T-helper 2 cell treated with Interferon-gamma antibody and Interleukin-4, amounts not matched to agents 100 ng/mL and 5 ng/mL, for 36 hours (primary cell): ENCODE results near the gene LYRM2. TPM values are rescaled to one million over a fixed set of nuclear protein-coding genes. Genes with fewer than 3 reads are reported as not detected.

Source experiments
- intact Hi-C: fragments of 100-400 bp; cut with micrococcal nuclease; formaldehyde crosslinking; loops from one replicate; pipeline ENCODE4 v1.15.1; 2023
- total RNA-seq: library from RNA; stranded (reverse); gene quantifications from 2 replicates; pipeline ENCODE4 v1.2.3, GENCODE V29; 2022

LYRM2 gene
- total RNA-seq, 1 donor from 2014 or later, result 31.0 TPM

- intact Hi-C loops, result no loop called here
Measured at GRCh38 chr6:89562093-89562973, 76.2 kb downstream of the LYRM2 start.

GRCh38 chr6:89559487-89559886 lies 79.1 kb downstream of the LYRM2 start:
- intact Hi-C loops, result no loop called here

DNA sequence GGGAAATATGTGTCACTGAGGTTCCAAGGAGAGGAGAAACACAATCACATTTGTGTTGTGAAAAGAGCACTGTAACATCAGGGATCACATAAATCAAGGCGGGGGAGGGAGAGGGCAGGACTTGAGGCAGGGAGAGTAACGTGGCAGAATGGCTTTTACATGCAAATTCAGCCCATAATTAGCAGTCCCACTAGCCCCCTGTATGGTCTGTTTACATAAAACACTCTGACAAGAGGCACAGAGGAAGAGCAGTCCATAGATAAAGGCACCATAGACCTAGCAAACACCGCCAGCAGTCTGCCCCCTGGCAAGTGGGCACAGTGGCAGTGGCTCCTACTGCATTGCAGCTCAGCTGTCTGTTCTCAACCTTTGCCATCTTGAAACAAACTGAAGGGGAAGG lies 82.7 kb downstream of the LYRM2 start:
- intact Hi-C loops, result no loop called here

- intact Hi-C loops, result no loop called here
Measured at GRCh38 chr6:89555031-89555430, 83.5 kb downstream of the LYRM2 start.

DNA sequence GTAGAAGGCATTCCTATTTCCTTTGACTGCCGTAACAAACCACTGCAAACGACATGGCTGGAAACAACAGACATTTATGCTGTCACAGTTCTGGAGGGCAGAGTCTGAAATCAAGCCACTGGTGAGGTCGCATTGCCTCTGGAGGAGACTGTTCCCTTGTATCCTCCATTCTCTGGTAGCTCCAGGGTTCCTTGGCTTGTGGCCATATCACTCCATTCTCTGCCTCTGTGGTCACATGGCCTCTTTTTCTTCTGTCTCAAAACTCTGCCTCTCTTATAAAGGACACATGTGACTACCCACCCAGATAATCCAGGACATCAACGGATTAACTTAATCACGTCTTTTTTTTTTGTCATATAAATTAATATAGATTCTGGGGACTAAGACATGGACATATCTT lies 84.4 kb downstream of the LYRM2 start:
- intact Hi-C loops, result no loop called here

GRCh38 chr6:89553431-89553830 lies 85.1 kb downstream of the LYRM2 start:
- intact Hi-C loops, result no loop called here

GRCh38 chr6:89547281-89547680 lies 91.3 kb downstream of the LYRM2 start:
- intact Hi-C loops, result no loop called here

DNA sequence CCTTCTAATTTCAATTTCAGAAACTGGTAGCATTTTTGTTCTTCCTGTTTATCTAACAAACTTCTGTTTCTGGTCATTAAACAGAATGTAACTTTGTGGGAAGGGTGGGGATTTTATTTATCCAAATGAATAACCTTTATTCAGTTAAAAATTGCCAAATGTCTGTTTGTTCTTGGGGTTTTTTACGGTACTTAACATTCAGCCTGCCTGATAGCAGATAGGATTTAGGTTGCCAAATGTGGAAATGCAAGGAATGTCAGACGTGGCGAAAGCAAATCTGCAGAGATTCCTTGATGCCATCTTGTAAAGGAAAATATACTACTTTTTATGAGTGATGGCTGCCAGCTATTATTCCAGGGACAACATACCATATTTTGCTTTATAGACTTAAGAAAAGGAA lies 95.7 kb downstream of the LYRM2 start:
- intact Hi-C loops, result no loop called here

DNA sequence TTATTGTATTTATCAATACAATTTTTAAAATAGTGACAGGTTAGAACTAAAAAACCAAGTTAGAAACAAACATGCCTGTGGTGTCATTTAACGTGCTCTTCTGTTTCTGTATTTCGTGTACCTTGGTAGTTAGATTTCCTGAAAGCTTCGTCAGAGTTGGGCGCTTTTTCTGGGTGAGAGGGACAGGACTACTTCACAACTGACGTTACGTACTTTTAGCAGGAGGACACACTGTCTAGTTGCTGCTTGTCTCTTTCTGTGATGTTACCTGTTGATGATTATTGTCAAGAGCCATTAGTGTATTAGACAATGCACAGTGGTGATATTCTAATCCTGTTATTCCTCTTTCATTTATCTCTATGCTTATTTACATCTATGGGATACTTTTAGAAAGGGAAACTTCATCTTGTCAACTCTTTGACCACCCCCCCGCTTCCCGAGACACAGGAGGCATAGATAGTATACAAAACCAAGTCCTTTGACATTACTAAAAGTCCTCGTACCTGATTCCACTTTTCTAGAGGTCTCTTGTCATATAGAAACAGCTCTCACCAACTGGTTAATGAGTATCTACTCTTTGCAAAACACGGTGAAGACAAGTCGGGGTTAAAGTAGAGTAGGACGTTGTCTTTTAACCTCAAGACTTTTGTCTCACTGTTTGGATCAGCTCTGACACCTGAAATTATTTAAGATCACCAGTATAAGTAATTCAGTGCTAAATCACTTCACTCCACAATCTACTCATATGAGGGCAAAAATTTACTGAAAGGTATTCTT lies 96.3 kb downstream of the LYRM2 start:
- intact Hi-C loops, result no loop called here

GRCh38 chr6:89539779-89540178 lies 98.8 kb downstream of the LYRM2 start:
- intact Hi-C loops, result no loop called here

DNA sequence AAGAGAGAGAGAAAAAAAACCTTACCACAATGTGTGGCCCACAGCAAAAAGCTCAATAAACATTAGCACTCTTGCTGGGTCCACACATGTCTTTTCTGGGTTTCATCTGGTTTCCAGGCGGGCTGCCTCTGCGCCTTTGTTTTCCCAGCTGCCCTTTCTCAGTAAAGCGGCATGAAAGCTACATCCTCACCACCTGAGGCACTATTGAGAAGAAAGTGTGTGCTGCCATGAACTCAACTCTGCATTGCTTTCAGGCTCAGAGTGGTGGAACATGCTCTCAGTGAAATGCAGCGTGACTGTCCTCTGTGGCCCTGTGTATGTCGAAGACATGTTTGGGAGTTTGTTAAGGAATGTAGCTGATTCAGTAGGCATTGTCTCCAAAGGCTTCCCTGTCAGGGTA lies 102.3 kb downstream of the LYRM2 start:
- intact Hi-C loops, result no loop called here

DNA sequence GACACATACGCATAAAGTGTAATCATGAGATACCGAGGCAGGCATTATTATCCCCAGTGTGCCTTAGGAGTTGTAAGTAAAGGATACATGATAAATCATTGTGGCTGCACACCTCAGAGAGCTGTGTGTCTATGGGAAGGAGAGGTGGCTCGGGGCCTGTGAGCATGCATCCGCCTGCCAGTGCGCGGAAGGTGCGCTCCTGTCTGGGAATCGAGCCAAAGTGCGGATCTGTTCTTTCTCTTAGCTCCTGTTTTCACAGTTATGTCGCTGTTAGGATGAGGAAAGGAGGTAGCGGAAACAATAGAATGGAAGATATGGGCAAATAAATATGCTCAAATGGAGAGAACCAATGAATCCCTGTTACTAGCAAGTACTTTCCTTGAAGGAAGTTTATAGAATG lies 107.6 kb downstream of the LYRM2 start:
- intact Hi-C loops, result no loop called here

GRCh38 chr6:89528866-89529265 lies 109.7 kb downstream of the LYRM2 start:
- intact Hi-C loops, result no loop called here

- intact Hi-C loops, result no loop called here
Measured at GRCh38 chr6:89527634-89528033, 110.9 kb downstream of the LYRM2 start.

- intact Hi-C loops, result no loop called here
Measured at GRCh38 chr6:89526563-89526869, 112.0 kb downstream of the LYRM2 start.

GRCh38 chr6:89525786-89526562 lies 112.6 kb downstream of the LYRM2 start:
- intact Hi-C loops, result no loop called here

- intact Hi-C loops, result no loop called here
Measured at GRCh38 chr6:89522778-89523177, 115.8 kb downstream of the LYRM2 start.

DNA sequence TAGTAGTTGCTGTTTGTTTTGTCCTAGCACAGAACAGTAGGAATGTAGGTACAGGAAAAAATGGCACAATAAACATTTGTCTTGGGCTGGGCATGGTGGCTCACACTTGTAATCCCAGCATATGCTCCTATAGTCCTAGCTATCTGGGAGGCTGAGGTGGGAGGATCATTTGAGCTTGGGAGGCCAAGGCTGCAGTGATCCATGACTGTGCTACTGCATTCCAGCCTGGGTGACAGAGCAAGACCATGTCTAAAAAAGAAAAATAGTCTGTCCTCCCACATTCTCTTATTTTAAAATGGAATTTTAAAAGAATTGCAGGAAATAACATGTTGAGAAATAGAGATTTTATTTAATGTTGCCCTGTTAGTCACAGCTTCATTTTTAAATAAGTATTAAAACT lies 117.8 kb downstream of the LYRM2 start:
- intact Hi-C loops, result no loop called here

- intact Hi-C loops, result no loop called here
Measured at GRCh38 chr6:89518352-89519055, 120.0 kb downstream of the LYRM2 start.
